ENCODE data around the gene EYS. TPM values are rescaled to one million over a fixed set of nuclear protein-coding genes. Genes with fewer than 3 reads are reported as not detected.

The EYS gene
- total RNA-seq, 1 experiment from 2014 or later: not detected

GRCh38 chr6:64325093-64325492 is 1381.9 kb downstream of the EYS start:
- no peak for DNase-seq (ENCODE audit: low read depth)

DNA sequence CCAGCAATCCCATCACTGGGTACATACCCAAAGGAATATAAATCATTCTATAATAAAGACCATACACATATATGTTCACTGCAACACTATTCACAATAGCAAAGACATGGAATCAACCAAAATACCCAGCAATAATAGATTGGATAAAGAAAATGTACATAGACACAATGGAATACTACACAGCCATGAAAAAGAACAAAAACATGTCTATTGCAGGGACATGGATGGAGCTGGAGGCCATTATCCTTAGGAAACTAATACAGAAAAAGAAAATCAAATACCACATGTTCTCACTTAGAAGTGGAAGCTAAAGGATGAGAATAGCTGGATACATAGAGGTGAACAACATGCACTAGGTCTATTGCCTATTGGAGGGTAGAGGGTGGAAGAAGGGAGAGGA is 1396.8 kb downstream of the EYS start:
- no peak for DNase-seq (ENCODE audit: low read depth)

DNA sequence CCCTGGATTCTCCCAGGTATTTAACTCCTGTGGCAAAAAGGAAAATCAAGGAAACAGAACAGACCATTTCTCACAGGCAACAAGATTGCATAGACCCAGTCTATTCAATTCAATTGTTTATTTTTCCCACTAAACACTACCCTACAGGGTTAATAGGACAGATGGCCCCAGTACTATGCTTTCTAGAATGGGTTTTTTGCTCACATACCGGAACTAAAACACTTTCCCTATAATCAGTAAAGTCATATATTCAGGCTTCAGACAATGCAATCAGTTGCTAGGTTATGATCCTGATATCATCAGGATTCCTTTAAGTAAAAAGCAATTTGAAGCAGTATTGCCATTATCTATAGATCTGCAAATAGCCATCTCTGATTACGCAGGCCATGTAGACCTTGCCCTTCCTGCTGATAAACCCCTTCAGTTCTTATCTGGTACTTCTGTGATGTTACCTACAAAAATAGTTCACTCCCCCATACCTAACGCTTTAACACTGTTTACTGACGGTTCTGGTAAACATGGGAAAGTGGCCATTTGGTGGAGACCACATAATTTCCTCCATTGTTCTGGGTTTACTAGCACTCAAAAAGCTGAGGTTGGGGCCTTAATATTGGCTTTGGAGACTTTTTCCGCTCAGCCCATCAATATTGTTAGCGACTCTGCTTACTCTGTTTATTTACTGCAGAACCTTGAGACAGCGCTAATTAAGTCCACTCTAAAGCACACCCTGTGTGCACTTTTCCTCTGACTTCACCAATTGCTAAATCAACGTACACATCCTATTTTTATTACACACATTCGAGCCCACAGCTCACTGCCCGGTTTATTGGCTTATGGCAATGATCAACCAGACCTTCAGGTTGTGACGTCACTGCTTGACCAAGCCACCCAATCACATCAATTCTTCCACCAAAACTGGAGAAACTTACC is 1405.5 kb downstream of the EYS start:
- no peak for DNase-seq (ENCODE audit: low read depth)

DNA sequence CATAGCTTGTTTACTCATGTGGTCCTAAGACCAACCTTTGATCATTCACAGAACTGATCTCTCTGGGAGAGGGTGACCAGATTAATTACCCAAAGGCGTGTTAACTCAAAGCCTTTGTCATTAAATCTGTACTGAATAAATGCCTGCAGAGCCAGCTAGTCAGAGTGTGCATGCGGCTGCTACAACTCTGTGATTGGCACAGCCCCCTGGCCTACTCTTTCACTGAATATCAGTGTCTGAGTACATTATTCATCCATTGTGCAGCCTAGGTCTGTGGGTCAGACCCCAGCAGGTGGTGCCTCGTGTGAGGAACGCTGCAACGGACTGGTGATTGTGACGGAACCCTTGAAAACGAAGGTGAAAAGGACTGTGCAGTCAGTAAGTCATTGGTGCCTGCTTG is 1407.8 kb downstream of the EYS start:
- no peak for DNase-seq (ENCODE audit: low read depth)

GRCh38 chr6:64294034-64294433 is 1413.0 kb downstream of the EYS start:
- no peak for DNase-seq (ENCODE audit: low read depth)

- DNase-seq (ENCODE audit: low read depth): no peak
Observed at GRCh38 chr6:64293298-64293697, 1413.7 kb downstream of the EYS start.

- DNase-seq (ENCODE audit: low read depth): no peak
Observed at GRCh38 chr6:64290867-64291266, 1416.2 kb downstream of the EYS start.

- no peak for DNase-seq (ENCODE audit: low read depth)
Observed at GRCh38 chr6:64289931-64290330, 1417.1 kb downstream of the EYS start.

- no peak for DNase-seq (ENCODE audit: low read depth)
Observed at GRCh38 chr6:64288351-64288750, 1418.7 kb downstream of the EYS start.

DNA sequence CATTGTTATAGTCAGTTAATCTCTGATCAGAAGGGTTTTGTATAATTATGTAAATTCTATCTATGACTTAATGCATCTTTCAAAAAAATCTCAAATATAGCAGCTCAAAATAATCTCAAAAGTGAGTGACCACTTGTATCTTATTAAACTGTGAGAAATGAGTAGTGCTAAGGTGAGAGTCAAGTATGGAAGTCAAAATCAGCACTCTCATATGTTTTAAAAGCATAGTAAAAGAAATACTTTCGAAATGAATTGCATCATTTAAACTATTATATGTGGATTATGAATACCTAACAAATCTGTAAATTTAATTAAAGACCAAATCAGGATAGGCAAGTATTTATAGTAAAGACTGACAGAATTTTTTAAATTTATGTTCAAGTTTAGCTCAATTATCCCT is 1425.9 kb downstream of the EYS start:
- DNase-seq (ENCODE audit: low read depth): no peak

- DNase-seq (ENCODE audit: low read depth): no peak
Observed at GRCh38 chr6:64280569-64280968, 1426.5 kb downstream of the EYS start.

- no peak for DNase-seq (ENCODE audit: low read depth)
Observed at GRCh38 chr6:64270083-64270482, 1436.9 kb downstream of the EYS start.

- no peak for DNase-seq (ENCODE audit: low read depth)
Observed at GRCh38 chr6:64266351-64266821, 1440.6 kb downstream of the EYS start.

DNA sequence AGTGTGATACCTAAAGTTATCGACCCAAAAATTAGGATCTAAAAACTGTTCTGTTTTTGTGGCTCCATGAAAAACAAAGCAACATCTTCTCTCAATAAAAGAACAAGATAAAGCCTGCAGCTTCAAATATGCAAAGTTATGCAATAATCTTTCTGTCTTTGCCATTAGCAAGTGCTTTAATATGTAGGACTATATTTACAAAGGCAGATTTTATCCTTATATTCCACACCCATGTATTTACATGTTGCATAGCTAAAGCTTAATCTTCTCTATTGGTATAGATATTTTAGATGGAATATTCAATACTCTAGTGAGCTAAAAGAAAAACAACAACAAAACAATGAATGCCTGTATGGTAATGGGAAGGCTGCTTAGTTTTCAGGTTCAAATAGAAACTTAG is 1443.2 kb downstream of the EYS start:
- no peak for DNase-seq (ENCODE audit: low read depth)

DNA sequence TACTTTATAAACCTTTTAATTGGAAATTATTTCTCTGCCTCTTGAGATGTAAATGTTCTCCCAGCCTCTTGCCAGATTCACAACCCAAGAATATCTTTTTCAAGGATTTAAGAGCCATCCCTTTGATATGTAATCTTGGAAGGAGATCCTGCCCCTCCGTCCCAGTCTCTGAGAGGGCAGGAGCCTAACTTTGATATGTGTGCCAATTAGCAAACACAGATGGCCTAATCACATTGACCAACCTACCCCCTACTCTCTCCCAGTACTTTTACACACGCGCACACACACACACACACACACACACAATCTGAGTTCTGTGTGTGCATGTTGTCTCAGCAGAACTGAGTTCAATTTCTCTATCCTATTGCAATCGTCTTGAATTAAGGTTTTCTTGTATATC is 1447.7 kb downstream of the EYS start:
- no peak for DNase-seq (ENCODE audit: low read depth)

DNA sequence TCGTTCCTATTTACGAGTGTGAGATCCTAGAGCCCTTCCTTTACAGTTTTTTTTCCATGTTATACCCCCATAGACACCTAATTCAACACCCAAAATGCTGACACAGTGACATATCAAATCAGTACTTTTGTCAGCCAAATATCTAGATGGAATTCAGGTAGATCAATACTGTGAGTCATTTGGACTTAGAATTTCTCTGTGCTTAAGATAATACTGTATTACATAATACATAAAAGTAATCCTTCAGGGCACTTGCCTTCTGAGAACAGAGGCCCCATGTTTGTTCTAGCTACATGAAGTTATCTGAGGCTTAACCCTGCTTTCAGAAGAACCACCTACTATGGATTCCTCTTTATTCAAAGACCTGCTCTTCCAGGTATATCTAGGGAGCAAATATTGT is 1448.3 kb downstream of the EYS start:
- no peak for DNase-seq (ENCODE audit: low read depth)

- no peak for DNase-seq (ENCODE audit: low read depth)
Observed at GRCh38 chr6:64258302-64258701, 1448.7 kb downstream of the EYS start.

DNA sequence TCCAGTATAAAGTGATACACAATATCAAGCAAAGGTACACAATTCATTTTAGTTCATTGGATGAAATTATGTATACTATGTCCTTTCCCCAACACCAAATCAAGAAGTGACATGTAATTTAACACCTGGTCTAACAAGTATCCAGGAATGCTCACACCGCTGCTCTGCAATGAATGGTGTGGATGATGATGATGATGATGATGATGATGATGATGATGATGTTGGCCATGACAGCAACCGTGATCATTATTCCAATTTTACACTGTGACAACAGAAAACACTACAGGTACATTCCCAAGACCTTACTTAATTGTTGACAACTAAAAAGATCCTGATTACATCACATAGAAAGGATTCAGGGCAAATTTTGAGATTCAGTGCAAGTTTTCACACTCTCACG is 1449.4 kb downstream of the EYS start:
- DNase-seq (ENCODE audit: low read depth): no peak

GRCh38 chr6:64256483-64256882 is 1450.5 kb downstream of the EYS start:
- no peak for DNase-seq (ENCODE audit: low read depth)

GRCh38 chr6:64255000-64255399 is 1452.0 kb downstream of the EYS start:
- DNase-seq (ENCODE audit: low read depth): no peak

DNA sequence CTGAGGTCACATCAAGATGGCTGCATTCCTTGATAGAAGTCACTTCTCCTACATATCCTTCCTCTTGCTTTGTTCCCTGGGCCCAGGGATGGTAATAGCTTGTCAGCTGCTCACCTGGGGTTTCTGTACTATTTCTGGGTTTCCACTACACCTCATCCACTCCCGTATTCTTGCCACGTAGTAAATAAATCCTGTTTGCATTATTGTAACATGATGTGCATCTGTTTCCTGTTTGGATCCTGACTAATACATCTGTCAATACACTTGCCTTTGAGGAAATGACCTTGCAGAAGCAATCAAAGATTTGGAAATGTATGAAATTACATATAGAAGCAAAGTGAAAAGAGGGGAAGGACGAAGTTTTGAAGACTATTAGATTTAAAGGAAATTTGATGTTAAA is 1452.5 kb downstream of the EYS start:
- no peak for DNase-seq (ENCODE audit: low read depth)

DNA sequence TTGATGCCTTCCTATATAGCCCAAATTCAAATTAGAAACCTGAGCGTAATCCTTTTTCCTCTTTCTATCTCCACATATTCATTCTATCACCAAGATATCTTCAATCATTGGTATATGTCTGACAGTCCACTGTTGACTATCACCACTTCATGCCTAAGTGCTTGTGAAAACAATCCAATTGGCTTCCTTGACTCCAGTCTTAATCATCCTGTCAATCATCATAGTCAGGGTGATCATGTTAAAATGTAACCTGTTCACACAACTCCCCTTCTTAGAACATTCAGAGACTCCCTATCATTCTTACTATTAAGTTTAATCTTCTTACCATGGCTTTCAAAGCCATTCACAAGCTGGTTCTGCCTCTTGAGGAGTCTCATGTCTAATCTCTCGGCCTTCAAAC is 1454.8 kb downstream of the EYS start:
- DNase-seq (ENCODE audit: low read depth): no peak

- DNase-seq (ENCODE audit: low read depth): no peak
Observed at GRCh38 chr6:64250126-64250525, 1456.9 kb downstream of the EYS start.

- no peak for DNase-seq (ENCODE audit: low read depth)
Observed at GRCh38 chr6:64249115-64249514, 1457.9 kb downstream of the EYS start.

Measured in Daoy (cell line).